ENCODE measurements around the gene PHKA2.

The PHKA2 gene

DNA sequence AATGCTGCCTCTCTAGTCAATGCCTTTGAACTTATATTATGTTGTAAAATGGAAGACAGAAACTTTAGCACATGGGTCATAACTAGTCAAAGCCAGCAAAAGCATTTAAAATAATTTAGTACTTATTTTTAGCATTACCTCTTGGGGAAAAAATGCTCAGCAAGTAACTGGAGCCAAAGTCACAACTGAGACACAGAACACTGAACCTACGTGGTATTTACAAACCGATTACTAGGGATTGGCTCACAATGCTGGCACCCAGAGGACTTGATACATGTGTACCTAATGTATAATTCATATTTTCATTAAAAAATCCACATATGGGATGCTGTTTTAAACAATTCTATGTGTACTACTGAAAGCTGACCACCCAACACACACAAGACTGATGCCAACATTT lies 38.4 kb downstream of the PHKA2 start:
- H3K27ac ChIP-seq, result no peak overlapping the region
- TF ChIP-seq, protein P1, sequence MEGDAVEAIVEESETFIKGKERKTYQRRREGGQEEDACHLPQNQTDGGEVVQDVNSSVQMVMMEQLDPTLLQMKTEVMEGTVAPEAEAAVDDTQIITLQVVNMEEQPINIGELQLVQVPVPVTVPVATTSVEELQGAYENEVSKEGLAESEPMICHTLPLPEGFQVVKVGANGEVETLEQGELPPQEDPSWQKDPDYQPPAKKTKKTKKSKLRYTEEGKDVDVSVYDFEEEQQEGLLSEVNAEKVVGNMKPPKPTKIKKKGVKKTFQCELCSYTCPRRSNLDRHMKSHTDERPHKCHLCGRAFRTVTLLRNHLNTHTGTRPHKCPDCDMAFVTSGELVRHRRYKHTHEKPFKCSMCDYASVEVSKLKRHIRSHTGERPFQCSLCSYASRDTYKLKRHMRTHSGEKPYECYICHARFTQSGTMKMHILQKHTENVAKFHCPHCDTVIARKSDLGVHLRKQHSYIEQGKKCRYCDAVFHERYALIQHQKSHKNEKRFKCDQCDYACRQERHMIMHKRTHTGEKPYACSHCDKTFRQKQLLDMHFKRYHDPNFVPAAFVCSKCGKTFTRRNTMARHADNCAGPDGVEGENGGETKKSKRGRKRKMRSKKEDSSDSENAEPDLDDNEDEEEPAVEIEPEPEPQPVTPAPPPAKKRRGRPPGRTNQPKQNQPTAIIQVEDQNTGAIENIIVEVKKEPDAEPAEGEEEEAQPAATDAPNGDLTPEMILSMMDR (conservative IDR thresholded peaks at IDR 0.05), result no peak

DNA sequence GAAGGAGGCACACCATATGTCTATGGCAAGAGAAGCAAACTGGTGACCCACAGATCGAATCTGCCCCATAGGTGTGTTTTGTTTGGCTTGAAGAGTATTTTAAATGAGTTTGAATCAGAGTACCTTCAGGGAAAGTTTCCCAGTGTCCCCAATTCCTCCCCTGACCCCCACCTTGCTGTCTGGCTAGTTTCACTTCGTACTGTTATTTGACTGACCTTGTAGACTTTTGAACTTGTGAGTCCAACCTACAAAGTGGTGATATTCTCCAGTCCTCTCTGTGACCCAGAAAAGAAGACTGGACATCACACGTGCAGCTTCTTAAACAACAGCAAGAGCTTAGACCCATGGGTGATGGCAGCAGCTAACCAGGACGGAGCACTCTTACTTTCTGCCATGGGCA lies 39.4 kb downstream of the PHKA2 start:
- TF ChIP-seq, protein P1 (conservative IDR thresholded peaks at IDR 0.05), result no peak
- H3K27ac ChIP-seq, result no peak overlapping the region

DNA sequence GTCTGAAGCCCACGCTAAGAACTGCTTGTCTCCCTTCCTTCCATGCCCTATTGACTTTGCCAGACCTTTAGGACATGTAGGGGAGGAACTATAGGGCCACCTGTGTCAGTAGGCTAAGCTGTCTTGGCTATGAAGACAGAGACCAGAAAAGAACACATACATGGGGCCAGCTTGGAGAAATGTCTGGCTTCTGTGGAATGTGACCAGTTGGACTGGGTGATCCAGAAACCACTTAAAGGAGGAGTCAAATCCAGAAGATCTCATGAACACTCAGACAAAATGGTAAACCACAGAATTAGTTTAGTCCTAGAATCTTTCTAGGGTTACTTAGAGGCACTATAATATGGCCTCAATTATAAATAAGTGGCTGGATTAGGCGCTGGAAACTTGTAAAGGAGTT lies 42.0 kb downstream of the PHKA2 start:
- H3K27ac ChIP-seq, result no peak overlapping the region
- TF ChIP-seq, protein P1 (conservative IDR thresholded peaks at IDR 0.05), result no peak

DNA sequence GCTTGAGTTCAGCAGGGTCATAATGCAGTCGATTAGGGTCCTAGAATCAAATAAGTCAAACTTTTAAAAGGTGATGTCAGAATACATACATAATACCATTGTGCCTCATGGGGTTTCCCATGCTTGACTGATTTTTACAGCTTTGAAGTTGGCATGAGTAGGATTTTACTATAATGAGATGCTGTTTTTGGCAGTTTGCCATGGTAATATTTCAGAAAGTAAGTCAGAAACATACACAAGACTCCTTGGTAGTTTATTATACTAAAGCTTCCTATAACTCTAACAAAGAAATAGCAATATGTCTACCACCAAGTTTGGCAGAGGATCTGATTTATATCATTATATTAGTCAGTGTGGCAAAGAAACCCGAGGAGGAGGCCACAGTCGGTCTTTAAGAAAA lies 45.2 kb downstream of the PHKA2 start:
- peak overlapping the region; percentile 85 for H3K27ac ChIP-seq
- TF ChIP-seq, protein P1 (conservative IDR thresholded peaks at IDR 0.05), result no peak

DNA sequence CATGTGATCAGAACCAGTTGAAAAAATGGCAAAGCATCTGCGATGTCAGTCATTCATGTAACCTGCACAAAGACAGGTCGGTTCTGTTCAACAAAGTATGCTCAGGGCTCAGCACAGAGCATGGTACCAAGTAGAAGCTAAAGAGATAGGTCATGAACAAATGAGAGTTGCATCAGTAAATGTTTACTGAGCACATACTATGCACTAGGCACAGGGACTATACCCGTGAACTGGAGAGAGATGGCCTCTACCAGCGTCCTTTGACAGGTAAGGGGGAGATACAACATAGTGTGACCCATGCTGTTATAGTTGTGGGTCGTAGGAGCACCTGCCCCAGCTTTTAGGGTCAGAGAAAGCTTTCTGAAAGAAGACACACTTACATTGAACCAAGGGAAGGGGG lies 46.7 kb downstream of the PHKA2 start:
- peak overlapping the region; percentile 85; the same call in 1 of the 2 replicates for H3K27ac ChIP-seq
- TF ChIP-seq, protein P1 (conservative IDR thresholded peaks at IDR 0.05), result no peak

DNA sequence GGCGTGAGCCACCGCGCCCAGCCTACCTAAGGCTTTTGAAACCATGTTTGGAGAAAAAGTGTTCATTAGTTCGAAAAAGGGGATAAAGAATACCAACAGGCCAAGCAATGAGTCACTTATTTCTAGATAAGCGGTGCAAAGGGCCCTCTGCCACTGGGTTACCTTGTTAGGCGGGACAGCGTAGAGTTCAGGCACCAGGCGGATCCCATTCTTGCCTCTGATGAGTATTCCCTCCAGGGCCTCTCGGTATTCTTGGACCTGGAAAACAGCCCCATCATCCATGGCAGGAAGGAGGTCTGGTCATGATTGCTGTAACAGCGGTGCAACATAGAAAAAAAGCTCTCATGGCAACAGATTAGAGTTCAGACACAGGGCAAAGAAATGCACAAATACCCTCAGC lies 48.0 kb downstream of the PHKA2 start:
- TF ChIP-seq, protein P1 (conservative IDR thresholded peaks at IDR 0.05), result no peak
- no peak overlapping the region for H3K27ac ChIP-seq

DNA sequence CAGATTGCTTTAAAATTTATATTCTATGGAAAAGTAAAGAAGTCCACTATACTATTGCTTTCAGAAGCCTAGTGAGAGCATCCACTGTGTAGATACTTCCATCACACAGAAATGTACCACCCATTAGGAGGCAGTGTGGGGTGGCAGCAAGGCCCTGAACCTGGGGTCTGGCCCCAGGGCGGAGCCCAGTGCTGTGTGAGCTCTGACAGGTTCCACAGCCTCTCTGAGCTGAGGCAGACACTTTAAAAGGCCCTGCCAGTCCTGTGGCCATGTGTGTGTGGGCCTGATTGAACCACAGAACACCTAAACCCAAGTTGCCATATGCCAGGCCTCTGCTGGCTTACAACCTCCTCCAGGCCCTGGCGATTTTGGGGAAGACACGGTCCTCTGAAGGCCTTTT lies 49.2 kb downstream of the PHKA2 start:
- H3K27ac ChIP-seq, result no peak overlapping the region
- TF ChIP-seq, protein P1 (conservative IDR thresholded peaks at IDR 0.05), result no peak

DNA sequence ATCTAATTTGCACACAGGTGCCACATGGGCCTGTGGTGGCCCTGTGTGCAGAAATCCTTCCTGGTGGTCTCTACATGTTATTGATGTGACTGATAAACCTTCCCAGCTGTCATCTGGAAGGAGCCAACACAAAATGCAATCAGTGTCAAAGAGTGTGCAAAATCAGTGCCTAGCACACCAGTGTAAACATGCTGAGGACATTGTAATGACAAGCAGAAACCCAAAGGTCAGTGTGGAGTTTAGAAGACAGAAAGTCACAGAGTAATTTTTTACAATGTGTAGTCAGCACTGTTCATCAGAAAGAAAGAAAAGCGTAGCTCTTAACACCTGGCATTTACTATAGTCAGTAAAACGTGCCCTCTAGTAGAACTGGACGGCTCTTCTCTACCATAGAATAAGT lies 50.3 kb downstream of the PHKA2 start:
- H3K27ac ChIP-seq, result peak overlapping the region; percentile 36

More for the DNA sequence above, 50.3 kb downstream of the PHKA2 start:
- TF ChIP-seq, protein P1 (conservative IDR thresholded peaks at IDR 0.05), result no peak
